OCI-LY7 (cell line): ENCODE results near the gene POPDC3. TPM values are rescaled to one million over a fixed set of nuclear protein-coding genes. Genes with fewer than 3 reads are reported as not detected.

Experiments used
- BruUV-seq: library from RNA; stranded (reverse); fragments of 400-500 nt; replicated peaks from 2 replicates; lab custom pipeline; 2021; lab: Mats Ljungman, UMichigan
- CTCF ChIA-PET: fragments of 300-600 bp; sonication (Branson Sonifier 250); formaldehyde crosslinking; loops from one replicate; lab custom pipeline; 2022; ENCODE audit warnings: antibody characterized with exemption; ENCODE audit not compliant: unreplicated experiment; lab: Charles Lee
- POLR2A ChIA-PET: fragments of 300-600 bp; sonication (Branson Sonifier 250); formaldehyde crosslinking; loops from one replicate; lab custom pipeline; 2022; ENCODE audit warnings: antibody characterized with exemption; lab: Charles Lee
- DNase-seq: peaks from one replicate; pipeline ENCODE4 v3.0.0-alpha.2; 2015; ENCODE audit warnings: low spot score
- H2AFZ ChIP-seq: fragments of 200-600 bp; sonication (generic), shearing (Covaris generic); 2 replicates; pipeline ENCODE4 v1.6.1; 2014; ENCODE audit warnings: mild to moderate bottlenecking, antibody characterized with exemption, low read length, moderate library complexity
- H3K27ac ChIP-seq: fragments of 200-600 bp; sonication (generic); 2 replicates; pipeline ENCODE4 v1.5.1; 2014; ENCODE audit warnings: mixed run types, low read depth, mild to moderate bottlenecking, moderate library complexity, low read length, inconsistent platforms; ENCODE audit not compliant: poor library complexity, severe bottlenecking
- H3K36me3 ChIP-seq: fragments of 200-600 bp; sonication (generic); 2 replicates; pipeline ENCODE4 v1.6.1; 2014; ENCODE audit warnings: mild to moderate bottlenecking, antibody characterized with exemption, low read length, moderate library complexity, mixed read lengths; ENCODE audit not compliant: insufficient read depth
- H3K4me1 ChIP-seq: fragments of 200-600 bp; sonication (generic); 2 replicates; pipeline ENCODE4 v1.5.1; 2014; ENCODE audit warnings: mild to moderate bottlenecking, low read length; ENCODE audit not compliant: insufficient read depth, poor library complexity, severe bottlenecking
- H3K4me2 ChIP-seq: fragments of 200-600 bp; sonication (generic); 2 replicates; pipeline ENCODE4 v1.6.1; 2014; ENCODE audit warnings: mild to moderate bottlenecking, low read length
- H3K4me3 ChIP-seq: fragments of 200-600 bp; sonication (generic); 2 replicates; pipeline ENCODE4 v1.5.1; 2014; ENCODE audit warnings: mild to moderate bottlenecking, low read depth, low read length; ENCODE audit not compliant: poor library complexity, severe bottlenecking
- H3K79me2 ChIP-seq: fragments of 200-600 bp; sonication (generic); 2 replicates; pipeline ENCODE4 v1.6.1; 2016; ENCODE audit warnings: low read depth, mild to moderate bottlenecking, low read length, moderate library complexity, mixed read lengths; ENCODE audit not compliant: insufficient read depth
- H3K9me2 ChIP-seq: fragments of 200-600 bp; sonication (generic); 2 replicates; pipeline ENCODE4 v1.6.1; 2016; ENCODE audit warnings: mild to moderate bottlenecking, low read length, mixed read lengths; ENCODE audit not compliant: insufficient read depth
- H3K9me3 ChIP-seq: fragments of 200-600 bp; sonication (generic); 2 replicates; pipeline ENCODE4 v1.6.1; 2014; ENCODE audit warnings: mild to moderate bottlenecking, mixed run types, low read length, mixed read lengths
- H4K20me1 ChIP-seq: fragments of 200-600 bp; sonication (generic); 2 replicates; pipeline ENCODE4 v1.6.1; 2014; ENCODE audit warnings: mild to moderate bottlenecking, antibody characterized with exemption, low read length, moderate library complexity, mixed read lengths; ENCODE audit not compliant: insufficient read depth
- EZH2phosphoT487 ChIP-seq: fragments of 200-600 bp; sonication (generic); IDR thresholded peaks from 2 replicates; pipeline ENCODE4 v1.6.1; 2018; ENCODE audit warnings: low read depth, borderline replicate concordance, mild to moderate bottlenecking, mixed run types, antibody characterized with exemption, low read length, moderate library complexity, mixed read lengths
- intact Hi-C: fragments of 100-400 bp; cut with micrococcal nuclease; formaldehyde crosslinking; loops from one replicate; pipeline ENCODE4 v1.10.0; 2022; ENCODE audit not compliant: unreplicated experiment
- total RNA-seq, 2 experiments: library from RNA; depleted of rRNA in 1 of 2; stranded (reverse); fragments of >200 nt in 1 of 2; shearing (Covaris generic) in 1 of 2; gene quantifications; 2 replicates each; pipeline ENCODE4 v1.2.3, GENCODE V29; 2014 to 2022
- TF ChIP-seq, protein P1 (sequence below): fragments of 200-600 bp; sonication (generic); conservative IDR thresholded peaks from 2 replicates; pipeline ENCODE4 v1.5.1; 2014; ENCODE audit warnings: mild to moderate bottlenecking, antibody characterized with exemption, low read length, moderate library complexity, mixed read lengths

Gene POPDC3
- total RNA-seq, 2 experiments from 2014 or later, result not detected

DNA sequence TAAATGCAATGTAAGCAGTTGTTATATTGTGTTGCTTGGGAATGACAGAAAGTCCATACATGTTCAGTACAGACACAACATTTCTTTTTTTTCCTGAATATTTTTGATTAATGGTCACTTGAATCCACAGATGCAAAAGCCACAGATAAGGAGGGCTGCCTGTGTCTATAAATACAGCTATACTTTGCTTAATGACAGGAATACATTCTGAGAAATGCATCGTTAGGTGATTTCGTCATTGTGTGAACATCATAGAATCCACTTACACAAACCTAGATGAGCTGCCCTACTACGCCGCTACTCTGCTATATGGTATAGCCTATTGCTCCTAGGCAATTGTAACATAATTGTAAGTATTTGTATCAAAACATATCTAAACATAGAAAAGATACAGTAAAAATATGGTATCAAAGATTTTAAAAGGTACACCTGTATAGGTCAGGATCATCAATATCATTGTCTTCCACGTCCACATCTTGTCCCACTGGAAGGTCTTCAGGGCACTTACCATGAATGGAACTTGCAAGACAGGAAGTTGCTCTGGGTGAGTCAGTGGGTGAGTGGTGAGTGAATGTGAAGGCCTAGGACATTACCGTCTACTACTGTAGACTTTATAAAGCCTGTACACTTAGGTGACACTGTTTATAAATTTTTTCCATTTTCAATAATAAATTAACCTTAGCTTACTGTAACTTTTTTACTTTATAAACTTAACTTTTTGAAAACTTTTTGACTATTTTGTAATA, 27.9 kb upstream of the POPDC3 start:
- H3K4me3 ChIP-seq, result no peak overlapping the region
- H3K4me1 ChIP-seq, result peaks cover 3% of the 10 kb centered on the region
- DNase-seq, result no peak
- no peak overlapping the region for H3K4me2 ChIP-seq
- no TSS peak for BruUV-seq
- ChIA-PET POLR2A (interaction anchor here (0.6 kb wide), 3 partner anchors 59 to 387 kb away, joined by 3 to 7 read pairs (median 5); no protein-coding TSS in a partner anchor), CTCF (no interaction called here)
- TF ChIP-seq EZH2phosphoT487, result no peak
- TF ChIP-seq, protein P1, sequence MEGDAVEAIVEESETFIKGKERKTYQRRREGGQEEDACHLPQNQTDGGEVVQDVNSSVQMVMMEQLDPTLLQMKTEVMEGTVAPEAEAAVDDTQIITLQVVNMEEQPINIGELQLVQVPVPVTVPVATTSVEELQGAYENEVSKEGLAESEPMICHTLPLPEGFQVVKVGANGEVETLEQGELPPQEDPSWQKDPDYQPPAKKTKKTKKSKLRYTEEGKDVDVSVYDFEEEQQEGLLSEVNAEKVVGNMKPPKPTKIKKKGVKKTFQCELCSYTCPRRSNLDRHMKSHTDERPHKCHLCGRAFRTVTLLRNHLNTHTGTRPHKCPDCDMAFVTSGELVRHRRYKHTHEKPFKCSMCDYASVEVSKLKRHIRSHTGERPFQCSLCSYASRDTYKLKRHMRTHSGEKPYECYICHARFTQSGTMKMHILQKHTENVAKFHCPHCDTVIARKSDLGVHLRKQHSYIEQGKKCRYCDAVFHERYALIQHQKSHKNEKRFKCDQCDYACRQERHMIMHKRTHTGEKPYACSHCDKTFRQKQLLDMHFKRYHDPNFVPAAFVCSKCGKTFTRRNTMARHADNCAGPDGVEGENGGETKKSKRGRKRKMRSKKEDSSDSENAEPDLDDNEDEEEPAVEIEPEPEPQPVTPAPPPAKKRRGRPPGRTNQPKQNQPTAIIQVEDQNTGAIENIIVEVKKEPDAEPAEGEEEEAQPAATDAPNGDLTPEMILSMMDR, result no peak
- no peak overlapping the region for H3K27ac ChIP-seq
- no peaks in the 10 kb centered on the region for H3K36me3 ChIP-seq
- no peaks in the 10 kb centered on the region for H3K9me2 ChIP-seq
- intact Hi-C loops, result no loop called here
- no peaks in the 10 kb centered on the region for H4K20me1 ChIP-seq
- no peaks in the 10 kb centered on the region for H3K79me2 ChIP-seq
- no peak overlapping the region for H2AFZ ChIP-seq
- H3K9me3 ChIP-seq, result no peaks in the 10 kb centered on the region

DNA sequence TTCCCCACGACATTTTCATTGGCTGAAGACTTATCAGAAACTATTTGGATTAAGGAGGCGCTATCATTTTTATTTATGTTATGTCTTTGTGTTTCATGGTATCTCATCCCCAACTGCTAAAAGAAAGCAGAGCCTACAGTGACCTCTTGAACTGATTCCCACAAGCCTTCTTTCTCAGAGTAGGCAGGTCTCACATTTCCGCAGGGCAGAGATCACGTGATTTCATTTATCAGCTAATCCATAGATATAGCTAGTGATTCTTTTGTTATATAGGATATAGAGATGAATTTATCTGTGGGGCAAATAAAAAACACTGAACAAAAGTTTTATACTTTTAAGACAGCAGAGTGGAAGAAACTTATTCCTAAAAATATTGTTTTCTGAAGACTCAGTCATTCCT, 25.0 kb upstream of the POPDC3 start:
- Histone ChIP-seq H3K36me3 (no peaks in the 10 kb centered on the region), H2AFZ (no peak overlapping the region), H3K79me2 (no peaks in the 10 kb centered on the region), H4K20me1 (no peaks in the 10 kb centered on the region), H3K9me2 (no peaks in the 10 kb centered on the region), H3K4me2 (no peak overlapping the region), H3K4me3 (no peak overlapping the region), H3K9me3 (no peaks in the 10 kb centered on the region), H3K4me1 (no peaks in the 10 kb centered on the region), H3K27ac (no peak overlapping the region)
- POLR2A ChIA-PET, result no interaction called here
- TF ChIP-seq, protein P1, result no peak
- intact Hi-C loops, result no loop called here
- CTCF ChIA-PET, result no interaction called here
- BruUV-seq, result no TSS peak
- no peak for DNase-seq

DNA sequence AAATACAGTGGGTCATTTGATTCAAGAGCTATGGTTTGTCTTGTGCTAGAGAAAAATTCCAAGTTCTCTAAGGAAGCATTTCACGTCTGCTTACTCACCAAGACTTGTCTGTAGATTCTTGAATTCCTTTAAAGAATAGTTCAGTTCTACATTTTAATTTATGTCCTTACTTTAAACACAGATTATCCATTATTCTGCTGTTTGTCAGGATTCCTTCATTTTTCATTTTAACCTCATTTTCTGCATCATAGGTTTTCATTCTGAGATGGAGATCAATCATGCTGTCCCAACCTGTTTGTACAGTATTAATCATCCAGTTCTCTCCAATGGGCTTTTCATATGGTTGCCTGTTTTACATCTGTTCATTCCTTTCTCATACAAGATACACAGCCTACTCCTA, 24.5 kb upstream of the POPDC3 start:
- DNase-seq, result no peak
- H3K36me3 ChIP-seq, result no peaks in the 10 kb centered on the region
- H4K20me1 ChIP-seq, result no peaks in the 10 kb centered on the region
- H2AFZ ChIP-seq, result no peak overlapping the region
- intact Hi-C loops, result no loop called here
- no peak overlapping the region for H3K4me3 ChIP-seq
- no peaks in the 10 kb centered on the region for H3K4me1 ChIP-seq
- ChIA-PET CTCF (no interaction called here), POLR2A (no interaction called here)
- no peak for TF ChIP-seq EZH2phosphoT487
- TF ChIP-seq, protein P1, result no peak
- no peaks in the 10 kb centered on the region for H3K9me3 ChIP-seq
- no TSS peak for BruUV-seq
- no peaks in the 10 kb centered on the region for H3K79me2 ChIP-seq
- H3K27ac ChIP-seq, result no peak overlapping the region
- H3K4me2 ChIP-seq, result no peak overlapping the region
- no peaks in the 10 kb centered on the region for H3K9me2 ChIP-seq
